ENCODE results near the gene HOXD10.

Gene HOXD10

DNA sequence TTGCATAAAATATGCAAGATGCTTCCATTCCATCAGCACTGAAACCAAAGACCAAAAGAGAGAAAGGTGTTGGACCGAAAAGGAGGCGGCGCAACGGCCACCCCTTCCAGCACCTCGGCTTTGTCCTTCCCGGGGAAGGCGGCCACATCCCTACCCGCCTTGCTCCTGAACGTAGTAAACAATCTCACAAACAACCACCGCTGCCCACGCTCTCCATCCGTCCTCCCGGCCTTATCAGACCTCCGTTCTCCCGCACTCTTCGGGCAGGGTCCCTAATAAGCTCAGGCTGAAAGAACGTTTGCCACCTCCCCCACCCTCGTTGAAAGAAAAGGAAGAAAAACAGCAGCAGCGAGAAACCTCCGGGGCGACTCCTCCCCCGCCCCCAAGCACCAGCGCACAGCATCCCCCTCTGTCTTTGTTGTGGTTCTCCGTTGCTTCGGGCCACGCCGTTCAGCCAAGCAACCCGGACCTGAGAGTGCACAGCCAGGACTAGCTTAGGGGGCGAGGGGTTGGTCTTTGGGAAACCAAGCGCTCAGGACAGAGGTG, 37.2 kb upstream of the HOXD10 start:
- no peak for TF ChIP-seq CTCF (IDR thresholded peaks at IDR 0.05; ENCODE audit: extremely low read depth, insufficient read depth, missing control alignments)
- DNase-seq (ENCODE audit: low spot score), result peak; percentile 43
- in situ Hi-C loops (cut with MboI; ENCODE audit: low pct_unique_long_range_greater_than_20kb, low sequenced_read_pairs, unreplicated experiment), result loop anchor here (25.0 kb wide), 2 partner anchors 392 to 1742 kb away; partner anchors contain the start of gene SP9

GRCh38 chr2:176079831-176080539, 36.6 kb upstream of the HOXD10 start:
- peak; percentile 69 for DNase-seq (ENCODE audit: low spot score)
- in situ Hi-C loops (cut with MboI; ENCODE audit: low pct_unique_long_range_greater_than_20kb, low sequenced_read_pairs, unreplicated experiment), result loop anchor here (25.0 kb wide), 2 partner anchors 393 to 1743 kb away; partner anchors contain the start of gene SP9
- TF ChIP-seq CTCF (IDR thresholded peaks at IDR 0.05; ENCODE audit: extremely low read depth, insufficient read depth, missing control alignments), result peak; percentile 56

DNA sequence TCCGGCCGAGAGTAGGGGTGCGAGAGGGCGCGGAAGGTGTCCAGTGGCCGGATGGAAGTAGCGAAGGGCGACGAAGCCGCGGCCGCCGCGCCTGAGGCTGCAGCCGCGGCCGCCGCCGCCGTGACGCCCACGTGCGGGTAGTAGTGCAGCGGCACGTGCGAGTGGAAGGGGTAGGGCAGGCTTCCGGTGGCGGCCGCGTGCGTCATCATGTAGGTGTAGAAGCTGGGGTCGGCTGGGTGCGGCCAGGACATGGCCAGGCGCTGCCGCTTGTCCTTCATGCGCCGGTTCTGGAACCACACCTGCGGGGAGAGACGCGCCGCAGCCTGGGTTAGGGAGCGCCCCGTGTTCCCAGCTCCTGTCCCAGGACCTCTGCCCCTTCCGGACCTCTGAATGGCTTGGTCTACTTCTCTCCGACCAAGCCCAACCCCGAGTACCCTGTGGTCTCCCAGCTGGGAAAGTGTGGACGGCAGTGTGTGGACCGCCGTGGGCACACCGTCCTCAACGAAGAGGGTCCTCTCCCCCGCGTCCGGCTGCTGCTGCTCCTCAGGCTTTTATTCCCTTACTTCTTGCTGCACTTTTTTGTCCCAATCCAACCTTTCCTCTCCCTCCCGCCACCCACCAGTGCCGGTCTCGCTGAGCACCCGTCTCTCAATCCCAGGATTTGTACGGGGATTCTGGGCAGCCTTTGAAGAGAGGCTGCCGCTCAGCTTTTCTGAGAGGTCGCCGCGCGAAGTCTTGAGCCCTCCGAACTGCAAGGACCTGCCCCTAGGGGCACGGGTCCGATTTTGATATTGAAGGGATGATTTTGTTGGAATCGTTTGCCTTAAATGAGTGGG, 35.8 kb upstream of the HOXD10 start:
- DNase-seq (ENCODE audit: low spot score), result peak; percentile 38
- no peak for TF ChIP-seq CTCF (IDR thresholded peaks at IDR 0.05; ENCODE audit: extremely low read depth, insufficient read depth, missing control alignments)
- in situ Hi-C loops (cut with MboI; ENCODE audit: low pct_unique_long_range_greater_than_20kb, low sequenced_read_pairs, unreplicated experiment), result loop anchor here (25.0 kb wide), 2 partner anchors 393 to 1743 kb away; partner anchors contain the start of gene SP9

- peak; percentile 30 for DNase-seq (ENCODE audit: low spot score)
- in situ Hi-C loops (cut with MboI; ENCODE audit: low pct_unique_long_range_greater_than_20kb, low sequenced_read_pairs, unreplicated experiment), result loop anchor here (25.0 kb wide), 2 partner anchors 394 to 1744 kb away; partner anchors contain the start of gene SP9
- TF ChIP-seq CTCF (IDR thresholded peaks at IDR 0.05; ENCODE audit: extremely low read depth, insufficient read depth, missing control alignments), result no peak
Observed at GRCh38 chr2:176081376-176081836, 35.2 kb upstream of the HOXD10 start.

GRCh38 chr2:176081837-176082524, 34.6 kb upstream of the HOXD10 start:
- TF ChIP-seq CTCF (IDR thresholded peaks at IDR 0.05; ENCODE audit: extremely low read depth, insufficient read depth, missing control alignments), result no peak
- in situ Hi-C loops (cut with MboI; ENCODE audit: low pct_unique_long_range_greater_than_20kb, low sequenced_read_pairs, unreplicated experiment), result loop anchor here (25.0 kb wide), 2 partner anchors 395 to 1745 kb away; partner anchors contain the start of gene SP9
- DNase-seq (ENCODE audit: low spot score), result peak; percentile 41

DNA sequence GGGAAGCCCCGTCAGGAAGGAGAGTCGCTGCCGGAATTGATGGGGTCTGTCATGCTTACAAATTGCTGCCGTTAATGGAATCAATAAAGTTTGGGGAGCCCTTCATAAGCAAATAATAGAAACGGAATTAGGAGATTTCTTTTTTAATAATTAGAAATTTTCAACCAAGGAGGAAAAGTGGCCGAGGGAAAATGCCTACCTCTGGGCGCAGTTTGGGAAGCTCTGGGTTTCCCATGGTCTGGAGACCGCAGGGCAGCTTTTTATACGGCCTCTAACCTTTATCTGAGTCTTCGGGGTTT, 34.1 kb upstream of the HOXD10 start:
- no peak for DNase-seq (ENCODE audit: low spot score)
- TF ChIP-seq CTCF (IDR thresholded peaks at IDR 0.05; ENCODE audit: extremely low read depth, insufficient read depth, missing control alignments), result no peak
- in situ Hi-C loops (cut with MboI; ENCODE audit: low pct_unique_long_range_greater_than_20kb, low sequenced_read_pairs, unreplicated experiment), result loop anchor here (25.0 kb wide), 2 partner anchors 395 to 1745 kb away; partner anchors contain the start of gene SP9

Data from GM13977 (cell line).